MCF 10A (cell line): ENCODE measurements around the gene ANKDD1B. TPM values are rescaled to one million over a fixed set of nuclear protein-coding genes. Genes with fewer than 3 reads are reported as not detected.
A peak's percentile ranks its signal among the peaks of the same experiment; 100 is the strongest.

Source experiments
- BruUV-seq: library from RNA; stranded (reverse); fragments of 400-500 nt; replicated peaks from 2 replicates; lab custom pipeline; 2021; lab: Mats Ljungman, UMichigan
- CTCF ChIA-PET: fragments of 300-600 bp; sonication (Branson Sonifier 250); formaldehyde crosslinking; extraction: SDS; loops from one replicate; lab custom pipeline; 2021; ENCODE audit warnings: antibody characterized with exemption, inconsistent platforms; lab: Yijun Ruan, JAX
- POLR2A ChIA-PET: fragments of 300-600, 350-650 bp; sonication (Branson Sonifier 250); formaldehyde crosslinking; extraction: SDS; loops from one replicate; lab custom pipeline; 2020; ENCODE audit warnings: antibody characterized with exemption, inconsistent platforms; lab: Yijun Ruan, JAX
- DNase-seq: peaks from one replicate; pipeline ENCODE4 v3.0.0-alpha.2; 2018; ENCODE audit not compliant: unreplicated experiment
- H3K27ac Mint-ChIP-seq: one replicate; pipeline ENCODE4 v1.8.0; 2022; ENCODE audit warnings: mild to moderate bottlenecking, low read depth, mixed read lengths; ENCODE audit not compliant: unreplicated experiment
- H3K27me3 Mint-ChIP-seq: one replicate; pipeline ENCODE4 v1.8.0; 2022; ENCODE audit warnings: mixed read lengths; ENCODE audit not compliant: insufficient read depth, unreplicated experiment
- H3K36me3 Mint-ChIP-seq: one replicate; pipeline ENCODE4 v1.8.0; 2022; ENCODE audit warnings: mild to moderate bottlenecking, moderate library complexity, mixed read lengths; ENCODE audit not compliant: insufficient read depth, unreplicated experiment
- H3K4me1 Mint-ChIP-seq: one replicate; pipeline ENCODE4 v1.8.0; 2022; ENCODE audit warnings: mixed read lengths; ENCODE audit not compliant: insufficient read depth, unreplicated experiment
- H3K4me3 Mint-ChIP-seq: one replicate; pipeline ENCODE4 v1.8.0; 2022; ENCODE audit warnings: mild to moderate bottlenecking, moderate library complexity, mixed read lengths; ENCODE audit not compliant: unreplicated experiment
- H3K9me3 Mint-ChIP-seq: one replicate; pipeline ENCODE4 v1.8.0; 2022; ENCODE audit warnings: mixed read lengths; ENCODE audit not compliant: unreplicated experiment
- intact Hi-C: fragments of 100-400 bp; cut with micrococcal nuclease; formaldehyde crosslinking; loops from 2 replicates; pipeline ENCODE4 v1.14.1; 2022
- total RNA-seq: library from RNA; stranded (reverse); gene quantifications from 2 replicates; pipeline ENCODE4 v1.2.3, GENCODE V29; 2022
- TF ChIP-seq, protein P1 (sequence below): fragments of 200-600 bp; IDR thresholded peaks from one replicate; pipeline ENCODE4 v1.8.0; 2022; ENCODE audit warnings: antibody characterized with exemption, mild to moderate bottlenecking; ENCODE audit not compliant: unreplicated experiment

ANKDD1B gene
- total RNA-seq, 1 experiment from 2014 or later, result 0.68 TPM

DNA sequence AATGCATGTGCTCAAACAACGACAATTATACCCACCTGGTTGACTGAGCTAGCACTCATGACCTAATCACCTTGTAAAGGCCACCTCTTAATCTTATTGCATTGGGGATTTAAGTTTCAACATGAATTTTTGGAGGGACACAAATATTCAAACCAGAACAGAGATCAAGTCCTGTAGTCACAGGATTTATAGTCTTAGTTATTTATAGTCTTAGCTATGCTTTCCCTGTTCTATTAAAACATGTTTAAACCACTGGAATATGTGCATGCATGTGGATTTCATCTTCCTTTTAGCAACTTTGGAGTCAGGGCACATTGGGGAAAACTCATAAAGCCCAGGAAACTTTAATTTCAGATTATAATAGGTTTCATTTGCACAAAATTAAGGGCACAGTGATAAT is 26.7 kb downstream of the ANKDD1B start:
- no peak for DNase-seq

DNA sequence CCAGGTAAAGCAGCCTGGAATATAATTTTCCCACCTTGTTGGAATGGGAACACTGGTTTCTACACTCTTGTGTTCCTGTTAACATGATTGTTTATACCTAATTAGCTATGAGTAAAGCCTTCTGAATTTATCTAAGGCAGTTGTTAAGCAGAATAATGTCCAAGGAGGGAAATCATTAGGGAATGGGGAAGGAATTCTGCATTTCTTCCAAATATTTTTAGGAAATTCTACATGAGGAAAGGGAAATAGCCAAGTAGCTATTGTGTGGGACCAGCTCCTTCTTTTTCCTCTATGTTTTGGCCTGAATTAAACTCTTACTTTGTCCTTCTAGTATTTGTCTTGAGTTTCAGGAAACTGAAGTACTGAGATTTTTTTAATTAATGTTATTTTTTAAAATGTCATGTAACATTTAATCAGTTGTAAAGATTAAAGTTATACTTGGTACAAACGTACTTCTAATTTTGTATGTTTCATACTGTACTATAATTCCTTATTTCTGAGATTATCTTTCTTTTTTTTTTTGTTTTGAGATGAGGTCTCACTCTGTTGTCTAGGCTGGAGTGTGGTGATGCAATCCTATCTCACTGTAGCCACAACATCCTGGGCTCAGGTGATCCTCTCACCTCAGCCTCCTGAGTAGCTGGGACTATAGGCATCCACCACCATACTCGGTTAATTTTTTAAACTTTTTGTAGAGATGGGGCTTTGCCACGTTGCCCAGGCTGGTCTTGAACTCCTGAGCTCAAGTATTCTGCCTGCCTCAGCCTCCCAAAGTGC is 28.5 kb downstream of the ANKDD1B start:
- POLR2A ChIA-PET, result no interaction called here
- BruUV-seq, result no TSS peak
- H3K27ac Mint-ChIP-seq, result no peak overlapping the region
- peak; percentile 7 for DNase-seq
- H3K4me3 Mint-ChIP-seq, result no peak overlapping the region
- H3K36me3 Mint-ChIP-seq, result no peaks in the 10 kb centered on the region
- intact Hi-C loops, result no loop called here
- no peaks in the 10 kb centered on the region for H3K27me3 Mint-ChIP-seq
- no peaks in the 10 kb centered on the region for H3K9me3 Mint-ChIP-seq
- CTCF ChIA-PET, result interaction anchor here (0.6 to 1.5 kb wide), 5 partner anchors 17 to 41 kb away, joined by 3 to 4 read pairs (median 3); no protein-coding TSS in a partner anchor
- TF ChIP-seq, protein P1, sequence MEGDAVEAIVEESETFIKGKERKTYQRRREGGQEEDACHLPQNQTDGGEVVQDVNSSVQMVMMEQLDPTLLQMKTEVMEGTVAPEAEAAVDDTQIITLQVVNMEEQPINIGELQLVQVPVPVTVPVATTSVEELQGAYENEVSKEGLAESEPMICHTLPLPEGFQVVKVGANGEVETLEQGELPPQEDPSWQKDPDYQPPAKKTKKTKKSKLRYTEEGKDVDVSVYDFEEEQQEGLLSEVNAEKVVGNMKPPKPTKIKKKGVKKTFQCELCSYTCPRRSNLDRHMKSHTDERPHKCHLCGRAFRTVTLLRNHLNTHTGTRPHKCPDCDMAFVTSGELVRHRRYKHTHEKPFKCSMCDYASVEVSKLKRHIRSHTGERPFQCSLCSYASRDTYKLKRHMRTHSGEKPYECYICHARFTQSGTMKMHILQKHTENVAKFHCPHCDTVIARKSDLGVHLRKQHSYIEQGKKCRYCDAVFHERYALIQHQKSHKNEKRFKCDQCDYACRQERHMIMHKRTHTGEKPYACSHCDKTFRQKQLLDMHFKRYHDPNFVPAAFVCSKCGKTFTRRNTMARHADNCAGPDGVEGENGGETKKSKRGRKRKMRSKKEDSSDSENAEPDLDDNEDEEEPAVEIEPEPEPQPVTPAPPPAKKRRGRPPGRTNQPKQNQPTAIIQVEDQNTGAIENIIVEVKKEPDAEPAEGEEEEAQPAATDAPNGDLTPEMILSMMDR, result no peak
- H3K4me1 Mint-ChIP-seq, result no peaks in the 10 kb centered on the region

More for the DNA sequence above, 26.7 kb downstream of the ANKDD1B start:
- Mint-ChIP-seq H3K4me1 (no peaks in the 10 kb centered on the region), H3K4me3 (no peak overlapping the region), H3K27me3 (no peaks in the 10 kb centered on the region), H3K9me3 (no peaks in the 10 kb centered on the region), H3K27ac (no peak overlapping the region), H3K36me3 (no peaks in the 10 kb centered on the region)
- TF ChIP-seq, protein P1, result no peak
- no TSS peak for BruUV-seq
- POLR2A ChIA-PET, result no interaction called here
- intact Hi-C loops, result no loop called here
- CTCF ChIA-PET, result interaction anchor here (0.9 kb wide), 1 partner anchor 16 kb away, joined by 4 read pairs; no protein-coding TSS in a partner anchor

DNA sequence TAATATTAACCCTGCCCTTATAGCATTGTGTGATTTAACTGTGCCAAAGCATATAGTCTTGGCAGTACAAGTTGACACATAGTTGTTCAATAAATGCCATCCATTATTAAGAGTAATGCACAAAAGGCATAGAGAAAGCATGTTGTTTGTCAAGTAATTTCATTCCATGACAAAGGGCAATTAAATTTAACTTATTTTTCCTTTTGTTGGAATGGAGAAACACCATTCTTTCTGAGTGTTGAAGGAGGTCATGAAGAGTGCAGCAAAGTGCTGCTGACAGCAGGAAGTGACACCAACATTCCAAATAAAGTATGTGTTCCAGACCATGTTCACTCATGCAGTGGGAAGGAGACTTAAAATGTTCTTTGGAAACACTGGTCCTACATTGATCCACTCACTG is 29.1 kb downstream of the ANKDD1B start:
- Mint-ChIP-seq H3K36me3 (no peaks in the 10 kb centered on the region), H3K9me3 (no peaks in the 10 kb centered on the region), H3K27ac (no peak overlapping the region), H3K27me3 (no peaks in the 10 kb centered on the region), H3K4me3 (no peak overlapping the region), H3K4me1 (no peaks in the 10 kb centered on the region)
- CTCF ChIA-PET, result interaction anchor here (0.6 kb wide), 1 partner anchor 18 kb away, joined by 4 read pairs; no protein-coding TSS in a partner anchor
- intact Hi-C loops, result no loop called here
- TF ChIP-seq, protein P1, result no peak
- BruUV-seq, result no TSS peak
- POLR2A ChIA-PET, result no interaction called here
- peak; percentile 18 for DNase-seq

DNA sequence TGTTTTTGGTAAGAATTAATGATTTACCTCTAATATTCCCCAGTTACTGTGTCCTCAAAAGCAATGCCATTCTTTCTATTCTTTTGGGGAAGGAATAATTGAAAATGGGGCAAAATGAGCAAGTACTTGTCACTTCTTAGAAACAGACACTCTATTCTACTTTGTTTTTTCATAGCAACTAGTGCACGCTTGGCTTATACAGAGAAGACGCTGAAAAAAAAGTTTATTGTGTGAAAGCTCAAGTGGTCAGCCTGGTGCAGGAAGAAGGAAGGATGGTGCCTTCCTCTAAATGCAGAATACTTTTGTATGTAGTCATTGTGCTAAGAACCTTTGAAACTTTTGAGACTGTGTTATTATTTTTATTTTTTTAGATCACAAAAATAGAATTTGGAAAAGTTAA is 29.6 kb downstream of the ANKDD1B start:
- TF ChIP-seq, protein P1, result no peak
- Mint-ChIP-seq H3K9me3 (no peaks in the 10 kb centered on the region), H3K4me3 (no peak overlapping the region), H3K27me3 (no peaks in the 10 kb centered on the region), H3K36me3 (no peaks in the 10 kb centered on the region), H3K27ac (no peak overlapping the region), H3K4me1 (no peaks in the 10 kb centered on the region)
- intact Hi-C loops, result no loop called here
- ChIA-PET CTCF (no interaction called here), POLR2A (no interaction called here)
- BruUV-seq, result no TSS peak
- no peak for DNase-seq
